ENCODE data around the gene TROAP. TPM values are rescaled to one million over a fixed set of nuclear protein-coding genes. Genes with fewer than 3 reads are reported as not detected.

The TROAP gene
- total RNA-seq, 4 donors from 2014 or later = 2.1 to 24.2 (median 6.7) TPM

- TF ChIP-seq CTCF (IDR thresholded peaks at IDR 0.05) (no peak), POLR2A (IDR thresholded peaks at IDR 0.05) (no peak)
- peak in 1 of 2 donors; percentile 88 for DNase-seq (ENCODE audit: low spot score in 2 of 2)
- intact Hi-C loops (cut with DNase I; ENCODE audit: low total_unique reads) = loop anchor here (5.0 kb wide), 1 partner anchor 141 kb away; no protein-coding TSS in a partner anchor
- WGBS, 2 donors = 6 to 8% methylated on average over 38 of the region's 38 CpGs
- H3K4me3 ChIP-seq (ENCODE audit: low read depth, poor library complexity, severe bottlenecking) = peak overlapping the region; percentile 75
These were observed 43.1 kb downstream of the TROAP start for GRCh38 chr12:49366096-49366651.

- intact Hi-C loops (cut with DNase I; ENCODE audit: low total_unique reads) = loop anchor here (5.0 kb wide), 1 partner anchor 140 kb away; no protein-coding TSS in a partner anchor
- WGBS, 2 donors = 1% methylated on average over 66 to 72 of the region's 97 CpGs
- H3K4me3 ChIP-seq (ENCODE audit: low read depth, poor library complexity, severe bottlenecking) = peak overlapping the region; percentile 75
- DNase-seq (ENCODE audit: low spot score in 2 of 2) = peak; percentile 78 to 96
- TF ChIP-seq POLR2A (IDR thresholded peaks at IDR 0.05) = no peak
- TF ChIP-seq CTCF (IDR thresholded peaks at IDR 0.05) = no peak
These were observed 43.8 kb downstream of the TROAP start for GRCh38 chr12:49366652-49367380.

- H3K4me3 ChIP-seq (ENCODE audit: low read depth, poor library complexity, severe bottlenecking) = peak within 1 kb of the TSS; percentile 75
- 1 to 2% methylated on average over 37 to 50 of the region's 52 CpGs for WGBS, 2 donors
- DNase-seq (ENCODE audit: low spot score in 2 of 2) = peak; percentile 92 to 99
- intact Hi-C loops (cut with DNase I; ENCODE audit: low total_unique reads) = loop anchor here (5.0 kb wide), 1 partner anchor 140 kb away; no protein-coding TSS in a partner anchor
- TF ChIP-seq POLR2A (IDR thresholded peaks at IDR 0.05) = no peak
- no peak for TF ChIP-seq CTCF (IDR thresholded peaks at IDR 0.05)
These were observed 44.6 kb downstream of the TROAP start, which contains the start of gene SPATS2 for GRCh38 chr12:49367381-49368239. TSS of gene SPATS2 (plus strand) at chr12:49367462. CDS start at chr12:49461013, 93,551 bp downstream.

GRCh38 chr12:49368240-49368600 is 45.2 kb downstream of the TROAP start:
- no peak overlapping the region for H3K4me3 ChIP-seq (ENCODE audit: low read depth, poor library complexity, severe bottlenecking)
- 6 to 16% methylated on average over 3 of the region's 3 CpGs for WGBS, 2 donors
- intact Hi-C loops (cut with DNase I; ENCODE audit: low total_unique reads) = loop anchor here (5.0 kb wide), 1 partner anchor 139 kb away; no protein-coding TSS in a partner anchor
- no peak for DNase-seq (ENCODE audit: low spot score in 2 of 2)
- TF ChIP-seq CTCF (IDR thresholded peaks at IDR 0.05) (no peak), POLR2A (IDR thresholded peaks at IDR 0.05) (no peak)

GRCh38 chr12:49369411-49370145 is 46.5 kb downstream of the TROAP start:
- intact Hi-C loops (cut with DNase I; ENCODE audit: low total_unique reads) = loop anchor here (5.0 kb wide), 1 partner anchor 138 kb away; no protein-coding TSS in a partner anchor
- TF ChIP-seq POLR2A (IDR thresholded peaks at IDR 0.05) = no peak
- no peak for TF ChIP-seq CTCF (IDR thresholded peaks at IDR 0.05)
- WGBS, 2 donors = 25 to 26% methylated on average over 6 of the region's 6 CpGs
- H3K4me3 ChIP-seq (ENCODE audit: low read depth, poor library complexity, severe bottlenecking) = no peak overlapping the region
- no peak for DNase-seq (ENCODE audit: low spot score in 2 of 2)

All from lower leg skin (tissue), 4 donors.